ENCODE data around the gene FBP2.
"Not testable (repeated sequence)": the region's sequence is repeated elsewhere in the genome, so short reads cannot be mapped to it uniquely, and the experiment has no call there.

Gene FBP2

DNA sequence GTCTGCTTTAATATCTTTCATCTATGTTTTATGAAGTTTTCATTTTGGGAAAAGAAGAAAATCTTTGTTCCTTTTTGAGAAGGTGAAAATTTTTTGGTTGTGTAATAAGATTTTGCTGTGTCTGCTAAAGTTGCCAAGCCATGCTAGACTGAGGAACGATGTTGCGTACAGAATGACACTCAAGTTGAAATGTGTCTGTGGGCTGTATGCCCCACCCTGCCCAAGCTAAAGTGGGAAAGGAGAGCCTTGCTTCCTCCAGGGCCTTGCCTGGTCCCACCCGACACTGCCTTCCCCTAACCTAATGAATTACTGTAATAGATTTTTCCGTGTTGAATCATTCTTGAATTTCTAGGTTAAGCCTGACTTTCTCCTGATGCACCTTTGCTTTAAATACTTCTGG, 36.2 kb downstream of the FBP2 start:
- DNase-seq: no peak

DNA sequence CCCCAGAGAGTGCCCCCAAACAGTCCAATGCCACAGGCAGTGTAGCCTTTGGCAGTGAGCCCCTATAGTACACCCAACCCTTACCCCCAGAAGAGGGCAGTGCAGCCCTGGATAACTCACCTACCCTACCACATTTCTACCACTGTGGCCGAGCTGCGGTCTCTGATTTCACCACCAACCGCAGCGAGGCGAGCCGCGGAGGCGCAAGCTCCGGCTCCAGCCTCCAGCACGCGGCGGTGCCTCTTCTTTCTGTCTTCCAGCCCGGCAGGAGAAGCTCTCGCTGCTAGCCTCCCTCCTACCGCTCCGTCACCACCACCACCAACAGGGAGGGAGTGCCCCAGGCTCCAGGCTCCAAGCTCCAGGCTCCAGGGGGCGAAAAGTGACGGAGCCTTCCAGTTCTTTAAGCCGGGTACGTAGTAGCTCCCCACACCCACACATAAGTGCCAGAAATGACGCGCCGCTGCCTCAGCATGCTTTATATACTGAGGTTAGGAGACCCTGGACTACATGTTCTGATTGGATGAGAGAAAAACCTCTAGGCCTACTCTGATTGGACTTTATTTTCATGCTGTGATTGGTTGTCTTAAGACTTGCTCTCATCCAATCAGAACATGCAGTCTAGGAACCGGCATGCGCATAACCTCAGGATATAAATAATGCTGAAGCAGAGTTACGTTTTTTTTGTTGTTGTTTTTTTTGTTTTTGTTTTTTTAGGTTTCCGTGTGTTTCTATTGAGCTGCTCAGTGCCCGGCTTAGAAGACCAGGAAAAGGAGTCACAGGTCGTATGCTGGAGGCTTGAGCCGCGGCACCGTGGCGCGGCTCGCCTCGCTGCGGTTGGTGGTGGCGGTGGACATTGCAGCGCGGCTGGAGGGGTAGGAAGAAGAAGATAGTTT, 38.9 kb downstream of the FBP2 start, which contains the start of gene PCAT7:
Gene PCAT7, plus strand, starts transcription at position 645 of the 893 bp plus-strand sequence.
- DNase-seq: no peak

GRCh38 chr9:94554078-94554438, 39.6 kb downstream of the FBP2 start:
- no peak for DNase-seq

DNA sequence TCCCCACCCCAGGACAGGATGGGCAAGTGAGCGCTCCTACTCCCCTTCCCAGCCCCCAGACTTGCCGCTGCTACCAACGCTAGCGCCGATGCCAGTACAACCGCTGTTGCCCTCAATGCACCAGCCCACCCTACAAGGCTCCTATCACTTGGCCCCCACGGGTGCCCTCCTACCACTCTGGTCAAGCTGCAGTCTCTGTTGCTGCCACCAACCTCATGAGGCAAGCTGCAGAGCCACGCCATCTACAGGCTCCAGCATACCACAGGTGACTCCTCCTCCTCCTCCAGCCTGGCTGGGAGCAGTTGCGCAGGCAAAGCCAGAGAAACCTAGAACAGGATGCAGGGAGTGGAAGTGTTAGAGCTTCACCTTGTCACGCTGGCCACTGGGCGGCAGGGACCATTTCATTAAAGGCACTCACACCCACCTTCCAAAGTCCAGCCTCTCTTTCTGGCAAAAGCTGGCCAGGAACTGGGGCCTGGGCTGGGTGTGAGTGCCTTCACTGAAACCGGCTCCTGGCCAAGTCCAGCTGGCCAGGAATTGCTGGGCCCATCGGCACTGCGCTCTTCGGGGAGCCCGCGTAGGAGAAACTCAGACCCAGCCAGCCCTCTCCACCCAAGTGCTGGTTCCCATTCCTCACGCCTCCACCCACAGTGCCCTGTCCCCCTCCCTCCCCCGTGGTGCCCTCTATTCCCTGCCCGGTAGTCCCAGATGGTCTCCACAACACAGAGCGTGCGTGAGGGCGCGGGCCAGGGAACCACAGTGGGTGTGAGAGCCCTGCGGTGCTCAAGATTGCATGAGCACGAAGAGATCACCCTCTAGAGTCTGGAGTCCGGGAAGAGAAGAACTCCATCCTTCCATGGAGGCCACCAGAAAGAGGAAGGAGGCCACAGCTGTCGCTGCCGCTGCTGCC, 40.3 kb downstream of the FBP2 start:
- DNase-seq: no peak

GRCh38 chr9:94545940-94546339, 47.7 kb downstream of the FBP2 start:
- no peak for DNase-seq

DNA sequence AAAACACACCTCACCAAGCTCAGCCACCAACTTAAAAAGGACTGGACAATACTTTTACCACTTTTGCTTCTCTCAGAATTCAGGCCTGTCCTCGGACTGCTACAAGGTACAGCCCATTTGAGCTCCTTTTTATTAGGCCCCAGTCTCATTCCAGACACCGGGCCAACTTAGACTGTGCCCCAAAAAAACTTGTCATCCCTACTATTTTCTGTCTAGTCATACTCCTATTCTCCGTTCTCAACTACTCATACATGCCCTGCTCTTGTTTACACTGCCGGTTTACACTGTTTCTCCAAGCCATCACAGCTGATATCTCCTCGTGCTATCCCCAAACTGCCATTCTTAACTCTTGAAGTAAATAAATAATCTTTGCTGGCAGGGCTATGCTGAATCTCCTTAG, 49.3 kb downstream of the FBP2 start:
- DNase-seq: not testable (repeated sequence)

GRCh38 chr9:94538908-94539307, 54.7 kb downstream of the FBP2 start:
- no peak for DNase-seq

DNA sequence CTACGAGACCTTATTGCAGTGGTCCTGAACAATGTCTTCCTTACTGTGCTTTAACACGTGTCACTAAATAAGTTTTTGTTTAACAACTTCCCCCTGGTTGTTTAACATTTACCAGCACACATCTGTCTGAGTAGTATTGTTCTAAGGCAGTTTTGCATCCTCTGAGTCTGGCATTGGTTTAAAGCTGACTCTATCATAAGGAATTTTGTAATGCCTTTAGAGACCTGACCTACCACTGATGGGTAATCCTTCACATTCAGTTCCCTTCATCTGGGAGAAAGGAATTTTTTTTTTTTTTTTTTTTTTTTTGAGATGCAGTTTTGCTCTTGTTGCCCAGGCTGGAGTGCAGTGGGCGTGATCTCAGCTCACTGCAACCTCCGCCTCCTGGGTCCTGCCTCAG, 58.7 kb downstream of the FBP2 start:
- DNase-seq: no peak

GRCh38 chr9:94533601-94534000, 60.0 kb downstream of the FBP2 start:
- DNase-seq: no peak

DNA sequence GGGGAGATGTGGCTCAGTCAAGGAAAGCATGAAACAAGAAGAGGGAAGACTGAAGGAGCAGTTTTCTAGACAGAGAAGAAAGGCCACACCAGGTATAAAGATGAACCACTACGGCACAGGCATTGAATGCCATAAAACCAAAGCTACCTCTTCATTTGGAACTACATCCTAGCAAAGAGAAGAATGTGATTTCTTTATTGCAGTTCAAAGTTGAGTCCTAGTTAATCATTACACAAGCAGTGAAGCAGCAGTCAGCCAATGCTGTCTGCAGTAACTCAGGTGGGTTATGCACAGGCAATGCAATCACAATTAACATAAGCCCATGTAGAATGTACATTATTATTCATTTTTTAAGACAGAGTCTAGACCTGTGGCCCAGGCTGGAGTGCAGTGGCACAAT, 60.5 kb downstream of the FBP2 start:
- no peak for DNase-seq

DNA sequence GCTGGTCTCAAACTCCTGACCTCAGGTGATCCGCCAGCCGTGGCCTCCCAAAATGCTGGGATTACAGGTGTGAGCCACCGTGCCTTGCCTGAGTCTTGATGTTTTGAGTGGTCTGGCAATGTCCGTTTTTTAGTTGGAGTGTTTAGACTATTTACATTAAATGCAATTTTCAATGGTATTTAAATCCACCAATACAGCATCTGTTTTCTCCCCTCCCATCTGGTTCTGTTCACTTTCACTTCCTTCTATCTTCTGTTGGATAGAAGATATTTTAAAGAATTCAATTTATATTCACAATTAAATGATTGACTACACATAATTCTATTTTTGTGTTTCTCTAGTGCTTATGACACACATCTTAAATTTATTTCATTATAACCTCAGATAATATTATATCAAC, 64.7 kb downstream of the FBP2 start:
- no peak for DNase-seq

- DNase-seq: no peak
Measured at GRCh38 chr9:94526951-94527350, 66.7 kb downstream of the FBP2 start.

DNA sequence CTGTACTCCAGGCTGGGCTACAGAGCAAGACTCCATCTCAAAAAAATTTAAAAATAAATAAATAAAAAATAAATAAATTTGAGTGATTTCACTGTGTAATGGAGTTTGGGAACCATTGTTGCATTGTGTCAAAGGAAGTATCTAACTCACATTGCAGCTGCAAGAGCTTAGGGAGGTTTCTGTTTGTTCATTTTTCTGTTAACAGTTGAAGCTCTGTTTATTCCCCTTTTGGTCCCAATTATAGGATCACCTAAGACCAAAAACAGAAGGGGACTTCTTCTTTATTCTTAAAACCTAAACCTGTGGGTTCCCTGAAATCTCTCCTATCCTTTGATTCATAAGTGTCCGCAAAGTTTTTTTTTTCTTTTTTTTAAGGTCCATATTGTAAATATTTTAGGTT, 67.4 kb downstream of the FBP2 start:
- DNase-seq: no peak

DNA sequence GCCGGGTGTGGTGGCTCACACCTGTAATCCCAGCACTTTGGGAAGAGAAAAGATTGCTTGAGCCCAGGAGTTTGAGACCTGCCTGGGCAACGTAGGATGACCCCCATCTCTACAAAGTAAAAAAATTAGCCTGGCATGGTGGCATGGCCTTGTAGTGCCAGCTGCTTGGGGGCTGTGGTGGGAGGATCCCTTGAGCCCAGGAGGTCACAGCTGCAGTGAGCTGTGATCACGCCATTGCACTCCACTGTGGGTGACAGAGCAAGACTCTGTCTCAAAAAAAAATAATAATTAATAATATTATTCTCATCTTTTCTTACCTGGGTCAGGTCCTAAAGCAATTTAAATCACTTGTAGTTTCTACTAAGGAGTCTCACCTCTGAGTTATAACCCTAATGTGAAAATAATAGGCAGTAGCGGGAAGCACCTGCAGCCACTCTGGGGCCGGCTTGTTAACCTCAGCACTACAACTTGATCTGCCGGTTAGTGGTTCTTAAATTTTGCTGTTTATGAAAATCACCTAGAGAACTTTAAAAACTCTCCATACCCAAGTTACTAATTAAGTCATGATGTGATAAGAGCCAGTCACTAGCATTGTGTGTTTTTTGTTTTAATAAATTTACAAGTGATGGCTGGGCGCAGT, 68.1 kb downstream of the FBP2 start:
- no peak for DNase-seq

DNA sequence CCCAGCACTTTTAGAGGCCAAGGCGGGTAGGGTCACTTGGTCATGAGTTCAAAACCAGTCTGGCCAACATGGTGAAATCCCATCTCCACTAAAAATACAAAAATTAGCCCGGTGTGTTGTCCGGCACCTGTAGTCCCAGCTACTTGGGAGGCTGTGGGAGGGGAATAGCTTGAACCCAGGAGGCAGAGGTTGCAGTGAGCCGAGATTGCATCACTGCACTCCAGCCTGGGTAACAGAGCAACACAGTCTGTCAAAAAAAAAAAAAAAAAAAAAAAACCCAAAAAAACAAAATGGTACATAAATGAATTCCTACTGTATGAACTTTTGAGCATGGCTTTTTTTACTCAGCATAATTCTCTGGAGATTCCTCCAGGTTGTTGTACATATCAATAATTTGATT, 76.4 kb downstream of the FBP2 start:
- DNase-seq: no peak

GRCh38 chr9:94514722-94515121, 78.9 kb downstream of the FBP2 start:
- DNase-seq: no peak

DNA sequence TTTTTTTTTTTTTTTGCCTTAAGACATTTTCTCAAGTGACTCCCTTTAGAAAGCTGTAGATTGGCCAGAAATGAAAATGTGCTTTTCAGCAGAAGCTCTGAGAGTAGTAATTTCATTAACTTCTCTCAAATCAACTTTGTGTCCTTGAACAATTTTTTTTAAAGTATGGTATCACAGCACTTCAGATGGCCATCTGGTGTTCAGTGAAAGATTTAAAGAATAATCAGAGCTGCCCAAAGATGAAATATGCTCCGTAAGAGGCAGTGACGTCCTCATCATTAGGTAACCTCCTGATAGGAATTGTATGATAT, 81.7 kb downstream of the FBP2 start:
- no peak for DNase-seq

- DNase-seq: no peak
Measured at GRCh38 chr9:94511134-94511954, 82.3 kb downstream of the FBP2 start.

All from cortex of kidney (tissue), 1 donor.